ENCODE measurements around the gene GPR84.
"Not testable (repeated sequence)": the region's sequence is repeated elsewhere in the genome, so short reads cannot be mapped to it uniquely, and the experiment has no call there.

GPR84 gene

DNA sequence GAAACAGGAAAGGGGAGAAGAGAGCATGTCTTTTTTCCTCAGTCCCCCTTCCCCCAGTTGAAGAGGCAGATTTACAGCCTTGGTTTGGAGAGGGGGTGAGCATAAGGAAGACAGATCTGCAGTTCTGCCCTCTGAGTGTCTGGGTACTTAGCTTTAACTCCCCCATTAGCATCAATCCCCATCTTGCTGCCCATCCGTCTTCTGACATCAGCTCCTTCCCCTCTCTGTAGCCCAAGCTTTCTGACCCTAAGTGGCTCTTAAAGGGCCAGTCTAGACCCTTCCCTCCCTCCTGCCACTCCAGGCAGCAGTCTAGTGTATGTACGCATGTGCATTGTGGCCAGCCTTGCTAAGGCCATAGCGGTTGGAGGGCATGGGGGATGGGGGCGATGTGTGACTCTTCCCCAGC is 7.3 kb downstream of the GPR84 start:
- no peak for TF ChIP-seq NFRKB (IDR thresholded peaks at IDR 0.05)
- TF ChIP-seq, protein P1, sequence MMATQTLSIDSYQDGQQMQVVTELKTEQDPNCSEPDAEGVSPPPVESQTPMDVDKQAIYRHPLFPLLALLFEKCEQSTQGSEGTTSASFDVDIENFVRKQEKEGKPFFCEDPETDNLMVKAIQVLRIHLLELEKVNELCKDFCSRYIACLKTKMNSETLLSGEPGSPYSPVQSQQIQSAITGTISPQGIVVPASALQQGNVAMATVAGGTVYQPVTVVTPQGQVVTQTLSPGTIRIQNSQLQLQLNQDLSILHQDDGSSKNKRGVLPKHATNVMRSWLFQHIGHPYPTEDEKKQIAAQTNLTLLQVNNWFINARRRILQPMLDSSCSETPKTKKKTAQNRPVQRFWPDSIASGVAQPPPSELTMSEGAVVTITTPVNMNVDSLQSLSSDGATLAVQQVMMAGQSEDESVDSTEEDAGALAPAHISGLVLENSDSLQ (IDR thresholded peaks at IDR 0.05): peak; percentile 31; the same call in 1 of the 2 replicates
- TF ChIP-seq FOXM1 (IDR thresholded peaks at IDR 0.05; ENCODE audit: borderline replicate concordance): no peak
- DNase-seq (ENCODE audit: extremely low spot score): no peak
- CTCF ChIA-PET: interaction anchor here (0.6 to 2.6 kb wide), 5 partner anchors 13 to 369 kb away, joined by 3 to 17 read pairs (median 4); no protein-coding TSS in a partner anchor
- POLR2A ChIA-PET: interaction anchor here (0.7 to 5.6 kb wide), 6 partner anchors 19 to 856 kb away, joined by 3 to 53 read pairs (median 5); partner anchors contain the start of genes CBX5, COPZ1, HNRNPA1 and TARBP2

DNA sequence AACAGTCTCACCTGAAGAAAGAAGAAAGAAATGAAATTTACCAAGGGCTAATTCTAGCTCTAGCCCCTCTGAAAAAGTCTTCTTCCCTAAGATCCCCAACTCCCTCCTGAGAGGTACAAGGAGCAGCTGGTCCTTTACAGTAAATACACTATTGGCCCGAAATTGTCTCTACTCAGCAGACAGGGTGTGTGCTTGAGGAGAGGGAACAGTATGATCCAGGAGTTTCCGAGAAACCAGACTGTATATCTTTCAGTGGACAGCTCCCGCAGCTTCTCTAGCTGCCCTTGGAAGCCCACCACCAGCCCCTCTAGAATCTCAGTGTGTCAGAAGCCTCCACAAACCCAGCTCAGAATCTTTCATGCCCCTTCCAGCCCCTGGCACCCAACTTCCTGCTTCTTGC is 8.1 kb downstream of the GPR84 start:
- POLR2A ChIA-PET: interaction anchor here (1.1 to 5.6 kb wide), 4 partner anchors 32 to 855 kb away, joined by 3 to 53 read pairs (median 5); partner anchors contain the start of genes CBX5, COPZ1, HNRNPA1 and TARBP2
- TF ChIP-seq FOXA1 (IDR thresholded peaks at IDR 0.05) (no peak), L3MBTL2 (conservative IDR thresholded peaks at IDR 0.05) (no peak), BHLHE40 (IDR thresholded peaks at IDR 0.05; ENCODE audit: borderline replicate concordance) (no peak), ZNF384 (IDR thresholded peaks at IDR 0.05) (no peak), FOXK2 (IDR thresholded peaks at IDR 0.05) (no peak), NFRKB (IDR thresholded peaks at IDR 0.05) (no peak), SUZ12 (IDR thresholded peaks at IDR 0.05) (no peak), LEF1 (IDR thresholded peaks at IDR 0.05; ENCODE audit: borderline replicate concordance) (no peak), CTBP1 (IDR thresholded peaks at IDR 0.05; ENCODE audit: borderline replicate concordance) (no peak), FOXM1 (IDR thresholded peaks at IDR 0.05; ENCODE audit: borderline replicate concordance) (no peak), HDGF (IDR thresholded peaks at IDR 0.05; ENCODE audit: borderline replicate concordance) (no peak), SP1 (IDR thresholded peaks at IDR 0.05) (no peak), ELF4 (IDR thresholded peaks at IDR 0.05) (no peak), TARDBP (IDR thresholded peaks at IDR 0.05) (no peak), ARNT (IDR thresholded peaks at IDR 0.05) (no peak)
- TF ChIP-seq, protein P1 (IDR thresholded peaks at IDR 0.05): no peak
- CTCF ChIA-PET: interaction anchor here (1.1 to 2.6 kb wide), 4 partner anchors 13 to 23 kb away, joined by 3 to 17 read pairs (median 6); no protein-coding TSS in a partner anchor
- no peak for DNase-seq (ENCODE audit: extremely low spot score)

GRCh38 chr12:54355104-54355815 is 9.0 kb downstream of the GPR84 start:
- ChIA-PET CTCF (interaction anchor here (2.0 to 2.6 kb wide), 2 partner anchors 19 to 24 kb away, joined by 8 to 17 read pairs; no protein-coding TSS in a partner anchor), POLR2A (interaction anchor here (5.6 kb wide), 1 partner anchor 75 kb away, joined by 53 read pairs; the partner anchor contains the start of genes CBX5 and HNRNPA1)
- no peak for TF ChIP-seq ZNF384 (IDR thresholded peaks at IDR 0.05)
- no peak for TF ChIP-seq FOXA1 (IDR thresholded peaks at IDR 0.05)
- TF ChIP-seq HDGF (IDR thresholded peaks at IDR 0.05; ENCODE audit: borderline replicate concordance): no peak
- TF ChIP-seq FOXM1 (IDR thresholded peaks at IDR 0.05; ENCODE audit: borderline replicate concordance): no peak
- TF ChIP-seq CTBP1 (IDR thresholded peaks at IDR 0.05; ENCODE audit: borderline replicate concordance): no peak
- TF ChIP-seq ARNT (IDR thresholded peaks at IDR 0.05): no peak
- DNase-seq (ENCODE audit: extremely low spot score): no peak

GRCh38 chr12:54354271-54354670 is 10.0 kb downstream of the GPR84 start:
- not testable (repeated sequence) for DNase-seq (ENCODE audit: extremely low spot score)
- POLR2A ChIA-PET: interaction anchor here (1.6 kb wide), 1 partner anchor 138 kb away, joined by 3 read pairs; no protein-coding TSS in a partner anchor
- CTCF ChIA-PET: interaction anchor here (0.9 kb wide), 1 partner anchor 27 kb away, joined by 3 read pairs; no protein-coding TSS in a partner anchor

GRCh38 chr12:54352891-54353874 is 11.1 kb downstream of the GPR84 start:
- no peak for TF ChIP-seq LEF1 (IDR thresholded peaks at IDR 0.05; ENCODE audit: borderline replicate concordance)
- no peak for TF ChIP-seq NFRKB (IDR thresholded peaks at IDR 0.05)
- TF ChIP-seq CTBP1 (IDR thresholded peaks at IDR 0.05; ENCODE audit: borderline replicate concordance): no peak
- no peak for TF ChIP-seq SP1 (IDR thresholded peaks at IDR 0.05)
- no peak for DNase-seq (ENCODE audit: extremely low spot score)
- POLR2A ChIA-PET: interaction anchor here (0.6 to 2.1 kb wide), 5 partner anchors 12 to 137 kb away, joined by 3 to 10 read pairs (median 3); partner anchors contain the start of gene CBX5
- CTCF ChIA-PET: interaction anchor here (0.5 to 1.5 kb wide), 5 partner anchors 9 to 135 kb away, joined by 3 to 7 read pairs (median 3); no protein-coding TSS in a partner anchor

GRCh38 chr12:54352022-54352531 is 12.2 kb downstream of the GPR84 start:
- DNase-seq (ENCODE audit: extremely low spot score): no peak
- TF ChIP-seq L3MBTL2 (conservative IDR thresholded peaks at IDR 0.05) (no peak), SP1 (IDR thresholded peaks at IDR 0.05) (no peak), BHLHE40 (IDR thresholded peaks at IDR 0.05; ENCODE audit: borderline replicate concordance) (no peak), HDGF (IDR thresholded peaks at IDR 0.05; ENCODE audit: borderline replicate concordance) (no peak), ARNT (IDR thresholded peaks at IDR 0.05) (no peak), NFRKB (IDR thresholded peaks at IDR 0.05) (no peak), SUZ12 (IDR thresholded peaks at IDR 0.05) (no peak), CTBP1 (IDR thresholded peaks at IDR 0.05; ENCODE audit: borderline replicate concordance) (no peak), TARDBP (IDR thresholded peaks at IDR 0.05) (no peak), LEF1 (IDR thresholded peaks at IDR 0.05; ENCODE audit: borderline replicate concordance) (no peak), ZNF384 (IDR thresholded peaks at IDR 0.05) (no peak), ELF4 (IDR thresholded peaks at IDR 0.05) (no peak), FOXA1 (IDR thresholded peaks at IDR 0.05) (no peak), FOXM1 (IDR thresholded peaks at IDR 0.05; ENCODE audit: borderline replicate concordance) (no peak), FOXK2 (IDR thresholded peaks at IDR 0.05) (no peak)
- TF ChIP-seq, protein P1 (IDR thresholded peaks at IDR 0.05): no peak
- ChIA-PET CTCF (interaction anchor here (1.1 to 1.2 kb wide), 2 partner anchors 8 to 19 kb away, joined by 3 read pairs; no protein-coding TSS in a partner anchor), POLR2A (interaction anchor here (1.2 to 2.1 kb wide), 2 partner anchors 11 to 72 kb away, joined by 3 to 10 read pairs; partner anchors contain the start of gene CBX5)
